MV-4-11 (cell line): ENCODE data around the gene CXCL11.
"Not testable (repeated sequence)": the region's sequence is repeated elsewhere in the genome, so short reads cannot be mapped to it uniquely, and the experiment has no call there.

Experiments used
- DNase-seq: peaks from one replicate; lab custom pipeline; 2025; lab: John Stamatoyannopoulos, UW

CXCL11 gene

DNA sequence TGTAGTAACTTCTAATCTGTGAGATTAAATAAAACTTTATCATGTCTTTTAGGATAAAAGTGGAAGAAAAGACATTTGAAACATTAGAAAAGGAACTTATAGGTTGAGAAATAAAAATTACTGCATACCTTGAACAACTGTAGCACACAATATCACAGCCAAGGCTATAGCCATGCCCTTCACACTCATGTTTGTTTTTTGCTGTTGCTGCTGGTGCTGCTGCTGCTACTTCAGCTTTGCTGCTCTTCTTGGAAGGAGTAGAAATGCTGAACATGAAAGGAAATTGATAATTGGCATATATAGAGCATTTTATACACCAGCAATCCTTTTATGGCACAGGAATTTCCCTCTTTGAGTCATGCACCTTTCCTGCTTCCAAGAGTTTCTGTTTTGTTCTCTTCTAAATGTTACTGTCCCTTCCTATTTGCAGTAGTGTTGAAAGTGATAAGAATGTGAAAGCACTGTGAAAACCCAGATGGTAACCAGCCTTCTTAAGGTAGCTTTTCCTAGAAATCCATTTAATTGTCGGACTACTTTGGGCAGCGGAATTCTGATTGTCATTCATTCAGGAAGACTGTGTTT, at the start of gene CXCL11:
Gene CXCL11 (minus strand): TSS at position 272 of the 582 bp plus-strand sequence. CDS start 83 bp downstream, at position 189.
- DNase-seq, result no peak

DNA sequence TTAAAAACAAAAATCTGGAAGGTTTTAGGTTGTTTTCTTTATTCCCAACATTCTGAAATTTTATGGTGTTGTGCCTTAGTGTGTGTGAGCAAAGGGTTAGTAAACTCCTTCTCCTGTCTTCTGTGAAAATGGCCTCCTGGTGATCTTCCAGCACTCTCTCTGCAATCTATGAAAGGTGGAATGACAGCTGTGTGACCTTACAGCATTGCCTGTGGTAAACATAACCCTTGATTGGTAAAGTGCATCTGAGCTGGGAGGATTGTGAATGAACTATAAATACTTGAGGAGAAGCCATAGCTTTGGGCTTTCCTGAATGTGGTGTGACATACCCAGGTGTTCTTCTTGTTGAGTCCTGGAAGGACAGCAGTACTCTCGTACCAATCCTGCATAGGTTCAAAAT, 48.7 kb upstream of the CXCL11 start:
- DNase-seq, result no peak

DNA sequence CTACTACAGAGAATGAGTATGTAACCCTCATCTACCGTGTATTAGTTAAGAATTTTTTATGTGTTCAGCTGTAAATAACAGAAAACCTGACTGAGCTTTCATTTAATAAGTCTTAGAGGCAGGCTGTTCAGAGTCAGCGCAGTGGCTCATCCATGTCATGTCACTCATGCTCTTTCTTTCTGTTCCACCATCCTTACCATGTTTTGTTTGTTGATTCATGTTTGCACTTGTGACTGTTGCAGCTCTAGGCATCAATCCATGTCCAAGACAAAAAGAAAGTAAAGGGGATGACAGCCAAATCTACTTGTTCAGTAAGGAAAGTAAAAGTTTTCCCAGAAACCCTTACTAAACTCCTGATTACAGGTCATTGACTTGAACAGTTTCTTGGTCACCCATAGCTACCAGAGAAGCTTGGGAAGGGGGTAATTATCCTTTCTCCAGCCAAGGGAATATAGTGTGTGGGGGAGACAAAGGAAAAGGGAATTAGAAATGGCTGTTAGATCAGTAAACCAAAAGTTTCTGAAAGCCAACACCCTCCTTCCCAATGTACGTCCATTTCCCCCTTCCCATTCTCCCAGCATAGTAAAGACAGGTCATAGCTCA, 47.6 kb upstream of the CXCL11 start:
- no peak for DNase-seq

DNA sequence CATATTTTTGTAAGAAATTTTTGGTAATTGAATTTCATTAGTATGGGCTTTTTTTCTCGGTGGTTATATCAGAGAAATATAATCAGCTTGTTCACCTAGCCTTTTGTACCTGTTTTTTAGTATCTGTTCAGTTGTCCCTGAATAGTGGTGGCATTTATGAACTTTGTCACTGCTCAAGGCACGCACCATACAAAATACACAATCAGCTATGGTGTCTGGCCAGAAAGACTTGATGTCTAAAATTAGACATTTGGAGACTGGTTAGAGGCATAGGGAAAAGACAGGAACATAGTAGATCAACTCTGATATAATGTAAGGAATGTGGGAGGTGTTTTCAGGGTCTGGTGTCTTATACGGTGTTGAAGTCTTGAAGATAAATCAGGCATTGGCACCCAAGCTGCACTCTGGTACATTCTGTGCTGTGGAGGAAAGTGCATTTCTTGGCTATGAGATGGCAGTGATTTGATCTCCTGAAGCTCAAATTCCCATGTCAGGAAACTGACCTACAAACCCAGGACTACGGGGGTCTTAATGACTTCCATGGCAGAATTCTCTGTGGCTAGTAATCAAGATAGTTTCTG, 42.3 kb upstream of the CXCL11 start:
- no peak for DNase-seq

DNA sequence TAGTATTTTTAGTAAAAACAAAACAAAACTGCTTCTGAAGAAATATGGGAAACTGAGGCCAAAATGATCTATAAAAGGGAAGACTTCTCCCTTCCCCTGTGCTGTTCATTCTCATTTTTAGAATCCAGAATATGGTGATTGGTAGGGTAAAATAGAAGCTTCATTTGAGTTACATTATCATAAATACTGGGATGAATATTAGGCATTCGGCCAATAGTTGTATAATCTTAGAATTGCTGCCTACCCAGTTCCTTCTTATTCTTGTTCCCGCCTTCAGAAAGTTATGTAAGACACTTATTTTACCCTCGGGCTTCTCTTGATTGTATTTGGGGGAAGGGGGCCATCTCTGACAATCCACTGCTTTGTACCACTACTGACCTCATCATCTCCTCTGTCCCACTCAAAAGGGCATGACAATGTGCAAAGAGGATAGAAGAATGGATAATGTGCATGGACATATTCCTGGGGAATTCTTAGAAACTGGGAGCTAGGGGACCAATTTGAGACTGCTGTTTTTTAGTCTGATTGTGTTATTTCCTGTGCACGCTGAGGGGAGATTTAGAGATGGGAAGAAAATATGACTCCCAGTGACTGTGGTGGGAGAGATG, 39.2 kb upstream of the CXCL11 start:
- no peak for DNase-seq

DNA sequence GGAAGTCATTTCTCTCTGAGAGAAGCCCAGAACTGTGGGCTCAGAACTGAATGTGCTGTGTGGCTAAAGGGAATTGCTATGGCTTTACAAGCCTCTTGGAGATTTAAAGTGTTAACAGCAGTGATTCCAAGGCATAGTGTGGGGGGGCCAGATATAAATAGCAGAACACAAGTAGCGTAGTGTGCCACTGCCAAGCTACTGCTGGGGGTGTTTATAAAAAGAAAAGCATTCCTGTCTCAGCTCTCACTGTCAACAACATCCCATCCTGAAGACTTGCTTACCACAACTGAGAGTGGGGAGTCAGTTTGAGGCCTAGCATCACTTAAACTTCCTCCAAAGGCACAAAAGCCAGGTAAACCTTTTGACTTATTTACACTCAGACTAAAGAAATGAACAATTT, 38.6 kb upstream of the CXCL11 start, which contains the start of gene ART3:
Gene ART3 (plus strand): TSS at position 242 of the 400 bp plus-strand sequence. CDS start 1,181 bp downstream, outside the sequence.
- DNase-seq, result no peak

DNA sequence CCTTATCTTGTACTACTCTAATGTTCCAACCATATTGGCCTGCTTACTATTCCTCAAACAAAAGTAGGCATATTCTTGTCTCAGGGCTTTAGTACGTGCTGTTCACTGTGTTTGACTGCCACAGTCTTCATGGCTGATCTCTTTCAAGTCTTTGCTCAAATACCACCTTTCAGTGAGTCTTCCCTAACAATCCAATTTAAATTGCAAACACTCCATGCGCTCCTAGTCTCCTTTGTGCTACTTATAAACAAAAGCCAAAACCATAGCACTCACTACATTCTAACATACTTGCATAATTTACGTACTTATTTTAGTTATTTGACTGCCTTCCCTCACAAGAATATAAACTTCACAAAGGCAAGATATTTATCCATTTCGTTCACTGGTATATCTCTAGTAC, 36.9 kb upstream of the CXCL11 start:
- no peak for DNase-seq

DNA sequence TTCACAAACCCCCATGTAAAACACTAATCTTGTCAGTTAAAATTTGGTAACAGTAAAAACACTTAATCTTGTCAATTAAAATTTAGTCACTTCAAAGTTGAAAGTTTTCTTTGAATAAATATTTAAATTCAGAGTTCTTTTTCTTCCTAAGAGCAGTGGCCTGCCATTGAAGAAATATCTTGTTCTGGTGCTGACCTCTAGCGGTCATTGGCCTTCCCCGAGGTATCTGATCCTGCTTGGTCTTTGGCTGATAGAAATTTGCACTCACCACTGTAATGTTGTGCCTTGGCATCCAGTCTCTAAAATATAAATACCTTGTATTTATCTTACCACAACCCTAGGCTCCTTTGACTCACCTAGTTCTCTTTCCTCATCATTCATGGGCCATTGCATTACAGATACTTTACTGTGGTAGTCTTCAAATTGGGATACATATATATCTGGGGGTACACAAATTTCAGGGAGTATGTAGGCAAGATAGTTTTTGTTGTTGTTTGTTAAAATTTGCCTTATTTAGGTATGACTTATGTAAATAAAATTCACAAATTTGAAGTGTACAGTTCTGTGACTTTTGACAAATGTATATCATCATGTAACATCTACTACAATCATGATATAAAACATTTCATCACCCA, 31.9 kb upstream of the CXCL11 start:
- peak; percentile 70 for DNase-seq

DNA sequence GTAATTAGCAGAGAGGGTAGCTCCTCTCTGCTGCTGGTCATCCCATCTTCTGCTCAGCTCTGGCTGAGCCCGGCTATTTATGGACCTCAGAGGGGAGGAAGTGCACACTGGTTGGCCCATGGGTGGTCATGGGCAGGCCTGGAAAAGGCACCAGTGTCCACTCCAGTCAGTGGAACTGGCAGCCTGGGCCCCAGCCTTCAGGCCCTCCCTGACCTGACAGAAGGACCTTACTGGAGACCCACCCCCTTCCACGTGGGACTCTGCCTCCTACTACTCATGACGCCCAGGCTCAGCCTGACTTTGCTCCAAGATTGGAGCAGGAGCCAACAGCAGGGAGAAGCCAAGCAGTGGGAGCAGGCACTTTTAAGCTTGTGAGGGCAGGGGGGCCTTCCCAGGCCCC, 30.7 kb upstream of the CXCL11 start:
- no peak for DNase-seq

DNA sequence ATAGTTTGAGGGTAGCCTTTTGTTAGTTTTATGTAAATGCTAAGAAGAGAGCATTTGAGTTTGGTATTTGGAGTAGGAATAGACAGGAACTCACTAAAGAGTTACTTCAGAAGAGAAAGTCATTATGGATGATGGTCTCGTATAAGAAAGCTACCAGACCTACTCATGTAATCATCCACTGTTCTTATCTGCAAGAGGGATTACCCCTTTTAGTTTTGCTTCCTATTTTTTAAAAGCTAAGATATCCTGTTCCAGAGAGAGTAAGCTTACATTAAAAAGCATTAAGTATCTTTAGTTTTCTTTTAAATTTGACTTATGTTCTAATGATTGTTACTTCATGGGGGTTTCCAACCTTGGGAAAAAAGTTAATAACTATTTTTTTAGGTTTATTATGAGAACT, 26.1 kb upstream of the CXCL11 start:
- peak; percentile 87 for DNase-seq

DNA sequence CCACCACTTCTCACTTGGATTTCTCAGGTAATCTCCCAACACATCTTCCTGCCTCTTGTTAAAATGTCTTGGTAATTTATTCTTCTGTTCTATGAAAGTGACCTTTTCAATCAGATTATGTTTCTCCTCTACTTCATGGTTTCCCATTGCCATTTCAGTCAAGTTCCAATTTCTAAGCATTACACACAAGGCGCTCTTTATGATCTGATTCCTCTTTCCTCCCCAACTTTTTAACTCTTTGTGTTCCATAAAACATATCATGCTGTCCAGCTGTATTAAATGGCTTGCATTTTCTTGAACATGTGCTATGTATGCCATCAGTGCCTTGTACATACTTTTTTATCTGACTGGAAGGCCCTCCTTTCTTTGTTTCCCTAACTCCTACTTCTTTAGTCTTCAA, 25.6 kb upstream of the CXCL11 start:
- no peak for DNase-seq

DNA sequence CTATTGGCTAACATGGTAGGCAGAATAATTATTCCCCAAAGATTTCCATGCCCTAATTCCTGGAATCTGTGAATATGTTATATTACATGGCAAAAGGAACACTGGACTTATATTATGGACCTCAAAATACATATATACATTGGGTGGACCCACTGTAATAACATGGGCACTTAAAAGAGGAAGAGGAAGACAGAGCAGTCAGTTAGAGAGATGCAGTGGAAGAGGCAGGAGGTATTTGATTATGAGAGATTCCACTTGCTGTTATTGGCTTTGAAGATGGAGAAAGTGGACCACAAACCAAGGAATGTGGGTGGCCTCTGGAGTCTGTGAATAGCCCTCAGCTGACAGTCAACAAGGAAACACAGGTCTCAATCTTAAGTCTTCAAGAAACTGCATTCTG, 24.6 kb upstream of the CXCL11 start:
- DNase-seq, result peak; percentile 44

DNA sequence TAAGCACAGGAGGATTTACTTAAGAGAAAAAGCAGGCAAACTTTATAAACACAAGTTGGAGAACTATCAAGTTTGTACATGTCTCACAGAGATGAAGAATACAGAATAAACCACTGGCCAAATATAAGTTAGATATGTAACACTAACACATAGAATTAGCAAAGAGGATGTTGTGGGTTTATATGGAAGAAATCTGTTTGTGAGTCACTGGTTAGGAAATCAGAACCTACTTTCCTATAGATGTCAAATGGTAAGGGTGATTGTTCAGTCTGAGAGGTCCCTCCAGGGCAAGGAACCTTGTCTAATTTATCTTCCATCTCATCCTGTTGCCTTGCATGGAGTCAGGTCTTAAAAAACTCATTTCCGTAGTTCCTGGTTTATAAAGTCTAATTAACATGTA, 23.9 kb upstream of the CXCL11 start:
- peak; percentile 90 for DNase-seq

DNA sequence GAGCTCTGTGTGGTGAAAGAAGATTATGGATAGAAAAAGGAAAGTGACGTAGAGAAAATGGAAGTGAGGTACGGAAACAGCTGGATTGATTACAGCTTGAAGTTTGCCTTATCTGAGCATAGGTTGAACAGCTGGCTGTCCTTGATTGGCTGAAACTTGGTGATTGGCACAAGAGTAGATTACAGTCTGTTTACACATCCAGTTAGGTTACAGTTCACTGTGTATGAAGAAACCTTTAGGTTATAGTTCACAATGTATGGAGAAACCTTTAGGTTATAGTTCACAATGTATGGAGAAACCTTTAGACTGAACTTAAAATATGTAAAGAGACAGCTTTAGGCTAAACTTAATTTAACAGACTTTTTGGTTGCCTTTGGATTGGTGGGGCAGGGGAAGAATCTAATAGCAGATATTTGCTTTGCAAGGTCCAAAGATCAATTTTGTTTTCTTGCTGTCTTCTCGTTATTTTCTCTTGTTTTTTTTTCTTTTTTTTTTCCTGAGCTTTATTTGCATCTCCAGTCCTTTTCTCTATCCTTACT, 23.1 kb upstream of the CXCL11 start:
- DNase-seq, result peak; percentile 43

DNA sequence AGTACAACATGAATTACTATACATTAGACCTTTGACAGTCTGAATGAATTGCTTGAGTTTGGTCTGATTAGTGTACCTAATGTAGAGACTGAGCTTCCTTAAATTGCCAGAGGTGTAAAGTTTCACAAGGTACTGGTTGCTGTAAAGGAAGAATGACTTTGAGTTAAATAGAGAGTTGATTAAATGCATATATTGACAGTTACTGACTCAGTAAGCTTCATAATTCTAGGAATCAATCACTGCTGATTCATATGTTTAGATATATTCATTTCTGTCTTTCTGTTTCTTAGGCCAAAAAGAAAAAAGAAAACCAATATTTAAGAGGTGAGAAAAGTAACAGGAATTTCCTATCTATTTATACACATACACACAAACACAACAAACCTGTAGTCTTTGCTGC, 22.4 kb upstream of the CXCL11 start:
- DNase-seq, result no peak

DNA sequence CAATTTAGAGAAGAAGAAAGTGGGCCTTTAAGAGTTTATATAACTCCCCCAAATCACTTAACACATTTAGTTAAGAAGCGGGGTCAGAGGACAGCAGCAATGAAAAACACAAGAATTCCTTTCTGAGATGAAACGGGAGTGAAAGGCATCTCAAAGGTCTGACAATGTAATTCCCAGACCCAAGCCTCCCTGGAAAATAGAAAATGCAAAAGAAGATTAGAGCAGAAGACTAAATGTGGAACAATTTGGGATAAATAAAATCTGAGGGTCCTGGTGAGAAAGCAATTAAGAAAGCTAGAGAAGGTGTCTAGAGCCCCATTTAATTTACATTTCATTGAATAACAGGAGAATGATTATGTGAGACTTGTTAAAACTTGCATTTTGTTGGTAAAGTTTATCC, 19.6 kb upstream of the CXCL11 start:
- no peak for DNase-seq

DNA sequence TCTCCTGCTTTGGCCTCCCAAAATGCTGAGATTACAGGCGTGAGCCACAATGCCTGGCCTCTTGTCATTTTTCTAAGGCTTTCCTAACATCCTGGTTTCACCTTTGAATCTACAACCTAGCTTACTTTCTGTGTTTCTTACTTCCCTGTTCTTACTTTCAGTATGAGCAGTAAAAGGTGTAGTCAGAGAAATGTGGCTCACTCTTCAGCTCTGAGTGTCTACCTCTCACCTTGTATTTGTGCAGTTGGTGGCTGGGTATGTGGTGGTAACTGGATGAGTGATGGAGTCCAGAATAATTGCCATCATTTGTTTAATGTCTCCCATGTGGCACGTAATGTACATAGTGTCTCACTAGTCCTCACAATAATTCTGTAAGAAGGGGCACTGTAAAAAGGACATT, 19.1 kb upstream of the CXCL11 start:
- no peak for DNase-seq

DNA sequence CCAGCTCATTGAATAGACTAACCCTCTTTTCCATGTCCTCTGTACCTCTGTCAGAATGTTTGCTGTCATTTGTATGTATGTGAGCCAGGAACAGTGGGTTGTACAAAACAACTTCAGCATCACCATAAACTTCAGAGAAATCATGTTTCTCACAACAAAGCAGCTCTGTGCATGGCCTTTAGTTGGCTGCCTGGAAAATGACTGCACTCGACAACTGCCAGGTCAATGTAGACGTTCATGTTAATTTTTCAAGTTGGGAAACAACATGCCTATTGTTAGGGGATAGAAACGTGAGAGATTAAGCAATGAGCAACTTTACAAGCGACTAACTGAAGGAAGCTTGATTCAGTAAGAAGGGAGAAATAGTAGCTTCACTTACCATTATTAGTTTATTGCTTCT, 17.9 kb upstream of the CXCL11 start:
- peak; percentile 8 for DNase-seq

DNA sequence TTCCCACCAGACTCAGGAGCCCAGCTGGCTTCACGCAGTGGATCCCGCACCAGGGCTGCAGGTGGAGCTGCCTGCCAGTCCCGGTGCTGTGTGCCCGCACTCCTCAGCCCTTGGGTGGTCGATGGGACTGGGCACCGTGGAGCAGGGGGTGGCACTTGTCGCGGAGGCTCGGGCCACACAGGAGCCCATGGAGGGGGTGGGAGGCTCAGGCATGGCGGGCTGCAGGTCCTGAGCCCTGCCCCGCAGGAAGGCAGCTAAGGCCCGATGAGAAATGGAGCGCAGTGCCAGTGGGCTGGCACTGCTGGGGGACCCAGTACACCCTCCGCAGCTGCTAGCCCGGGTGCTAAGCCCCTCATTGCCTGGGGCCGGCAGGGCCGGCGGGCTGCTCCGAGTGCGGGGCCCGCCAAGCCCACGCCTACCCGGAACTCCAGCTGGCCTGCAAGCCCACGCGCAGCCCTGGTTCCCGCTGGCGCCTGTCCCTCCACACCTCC, 14.7 kb upstream of the CXCL11 start:
- DNase-seq, result not testable (repeated sequence)

DNA sequence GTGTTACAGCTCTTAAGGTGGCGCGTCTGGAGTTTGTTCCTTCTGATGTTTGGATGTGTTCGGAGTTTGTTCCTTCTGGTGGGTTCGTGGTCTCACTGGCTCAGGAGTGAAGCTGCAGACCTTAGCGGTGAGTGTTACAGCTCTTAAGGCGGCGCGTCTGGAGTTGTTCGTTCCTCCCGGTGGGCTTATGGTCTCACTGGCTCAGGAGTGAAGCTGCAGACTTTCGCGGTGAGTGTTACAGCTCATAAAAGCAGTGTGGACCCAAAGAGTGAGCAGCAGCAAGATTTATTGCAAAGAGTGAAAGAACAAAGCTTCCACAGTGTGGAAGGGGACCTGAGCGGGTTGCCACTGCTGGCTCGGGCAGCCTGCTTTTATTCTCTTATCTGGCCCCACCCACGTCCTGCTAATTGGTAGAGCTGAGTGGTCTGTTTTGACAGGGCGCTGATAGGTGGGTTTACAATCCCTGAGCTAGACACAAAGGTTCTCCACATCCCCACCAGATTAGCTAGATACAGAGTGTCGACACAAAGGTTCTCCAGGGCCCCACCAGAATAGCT, 14.1 kb upstream of the CXCL11 start:
- DNase-seq, result not testable (repeated sequence)

DNA sequence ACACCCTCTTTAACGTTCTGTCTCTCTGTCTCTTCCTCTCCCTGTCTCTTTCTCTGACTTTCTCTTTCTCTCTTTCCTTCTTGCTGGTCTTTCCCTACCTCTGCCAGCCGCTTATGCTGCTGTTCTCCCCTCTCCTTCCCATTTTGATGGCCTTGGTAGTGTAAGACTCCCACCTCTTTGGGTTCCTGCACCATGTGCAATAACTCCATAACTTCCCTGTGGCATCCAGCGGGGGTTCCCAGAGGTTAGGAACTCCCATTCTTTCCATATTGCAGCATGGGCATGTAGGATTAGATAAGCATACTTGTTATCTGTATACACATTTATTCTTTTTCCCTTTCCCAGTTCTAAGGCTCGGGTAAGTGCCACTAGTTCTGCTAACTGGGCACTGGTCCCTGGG, 8.8 kb upstream of the CXCL11 start:
- DNase-seq, result not testable (repeated sequence)

DNA sequence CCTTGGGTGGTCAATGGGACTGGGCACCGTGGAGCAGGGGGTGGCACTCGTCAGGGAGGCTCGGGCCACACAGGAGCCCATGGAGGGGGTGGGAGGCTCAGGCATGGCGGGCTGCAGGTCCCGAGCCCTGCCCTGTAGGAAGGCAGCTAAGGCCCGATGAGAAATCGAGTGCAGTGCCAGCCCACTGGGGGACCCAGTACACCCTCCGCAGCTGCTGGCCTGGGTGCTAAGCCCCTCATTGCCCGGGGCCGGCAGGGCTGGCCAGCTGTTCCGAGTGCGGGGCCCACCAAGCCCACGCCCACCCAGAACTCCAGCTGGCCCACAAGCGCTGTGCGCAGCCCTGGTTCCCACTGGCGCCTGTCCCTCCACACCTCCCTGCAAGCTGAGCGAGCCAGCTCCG, 7.4 kb upstream of the CXCL11 start:
- not testable (repeated sequence) for DNase-seq
